GM19023 (cell line): ENCODE results near the gene TLR6.
"Not testable (repeated sequence)": the region's sequence is repeated elsewhere in the genome, so short reads cannot be mapped to it uniquely, and the experiment has no call there.

Experiments
- ATAC-seq: cut with Tn5 transposase; IDR thresholded peaks from one replicate; pipeline ENCODE4 v1.9.1; 2021; ENCODE audit warnings: mild to moderate bottlenecking, moderate library complexity; ENCODE audit not compliant: unreplicated experiment

Gene TLR6

DNA sequence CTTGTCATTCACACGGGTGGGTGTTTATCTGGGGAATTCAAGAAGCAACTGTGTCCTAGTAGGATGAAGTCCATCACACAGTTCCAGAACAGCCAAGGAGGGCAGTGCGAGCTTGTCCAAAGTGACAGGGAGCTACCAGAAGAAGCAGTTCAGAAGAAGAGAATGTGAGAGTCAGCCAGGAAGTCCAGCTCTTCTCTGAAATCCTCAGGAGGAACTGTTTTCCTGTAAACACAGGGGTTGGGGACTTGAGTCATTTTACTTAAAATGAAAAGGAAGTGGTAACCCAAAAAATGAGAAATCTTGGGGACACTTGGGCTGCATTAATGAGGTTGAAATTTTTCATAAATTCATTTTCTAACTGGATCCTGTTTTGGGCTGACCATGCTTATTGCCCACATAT lies 65.6 kb downstream of the TLR6 start:
- ATAC-seq, result no peak

GRCh38 chr4:38788317-38788716 lies 68.3 kb downstream of the TLR6 start:
- no peak for ATAC-seq

- ATAC-seq, result no peak
Observed at GRCh38 chr4:38787693-38788092, 68.9 kb downstream of the TLR6 start.

DNA sequence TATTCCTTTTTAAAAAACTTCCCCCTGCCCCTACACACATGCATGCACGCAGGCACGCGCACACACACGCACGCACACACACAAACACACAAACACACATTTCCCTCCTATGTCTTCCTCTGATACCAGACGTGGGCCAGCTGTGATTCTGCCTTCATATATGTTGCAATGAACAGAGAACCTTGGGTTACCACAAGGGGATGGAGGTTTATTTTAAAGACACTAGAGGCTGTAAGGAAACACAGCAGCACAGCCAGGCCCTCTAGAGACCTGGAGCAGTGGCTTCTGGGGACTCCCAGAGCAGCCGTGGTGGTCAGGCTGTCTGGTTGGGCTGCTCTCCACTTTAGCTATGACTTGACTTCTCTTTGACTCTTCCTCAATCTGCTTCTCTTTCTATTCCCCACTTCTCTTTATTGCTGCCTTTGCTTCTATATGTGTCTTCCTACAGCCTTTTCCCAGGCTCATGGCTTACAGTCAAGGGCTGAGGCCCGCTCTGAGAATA lies 70.7 kb downstream of the TLR6 start:
- peak; percentile 71 for ATAC-seq

DNA sequence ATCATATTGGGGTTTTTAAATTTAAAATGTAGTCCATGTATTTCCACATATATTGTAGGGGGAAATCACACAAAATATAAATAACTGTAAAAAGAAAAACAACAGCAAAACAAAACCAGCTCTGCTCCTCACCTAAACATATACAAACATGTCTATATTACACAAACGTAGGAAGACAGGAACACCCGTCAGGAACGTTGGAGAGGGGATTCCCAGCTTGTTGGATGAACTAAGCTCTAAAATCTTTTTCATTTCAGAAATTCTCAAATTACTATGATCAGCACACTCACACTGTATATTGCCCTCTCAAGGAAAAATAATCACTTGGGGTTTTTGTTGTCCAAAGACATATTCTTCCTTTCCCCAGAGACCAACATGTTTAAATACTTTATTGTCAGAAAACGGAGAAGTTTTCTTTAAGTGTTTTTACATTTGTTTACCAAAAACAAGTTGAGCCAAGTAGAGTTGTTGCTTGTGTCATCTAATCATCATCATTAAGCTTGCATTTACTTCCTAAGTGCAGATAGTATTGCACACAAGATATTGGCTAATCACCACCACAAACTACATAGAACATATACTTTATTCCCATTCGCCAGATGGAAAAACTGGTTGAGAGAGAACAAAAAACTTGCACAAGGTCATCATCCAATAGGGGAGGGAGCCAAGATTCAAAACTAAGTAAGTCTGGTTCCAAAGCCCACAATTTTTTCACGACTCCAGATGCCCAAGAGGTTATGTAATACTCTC lies 71.4 kb downstream of the TLR6 start:
- ATAC-seq, result no peak

GRCh38 chr4:38784141-38784540 lies 72.5 kb downstream of the TLR6 start:
- no peak for ATAC-seq

DNA sequence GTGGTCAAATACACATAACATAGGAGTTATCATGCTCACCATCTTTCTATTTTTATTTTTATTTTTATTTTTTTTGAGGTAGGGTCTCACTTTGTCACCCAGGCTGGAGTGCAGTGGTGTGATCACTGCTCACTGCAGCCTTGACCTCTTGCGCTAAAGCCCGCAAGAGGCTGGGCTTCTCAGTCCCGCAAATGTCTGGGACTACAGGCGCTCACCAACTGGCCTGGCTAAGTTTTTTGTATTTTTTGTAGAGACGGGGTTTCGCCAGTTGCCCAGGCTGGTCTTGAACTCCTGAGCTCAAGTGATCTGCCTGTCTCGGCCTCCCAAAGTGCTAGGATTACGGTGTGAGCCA lies 73.5 kb downstream of the TLR6 start:
- ATAC-seq, result no peak

DNA sequence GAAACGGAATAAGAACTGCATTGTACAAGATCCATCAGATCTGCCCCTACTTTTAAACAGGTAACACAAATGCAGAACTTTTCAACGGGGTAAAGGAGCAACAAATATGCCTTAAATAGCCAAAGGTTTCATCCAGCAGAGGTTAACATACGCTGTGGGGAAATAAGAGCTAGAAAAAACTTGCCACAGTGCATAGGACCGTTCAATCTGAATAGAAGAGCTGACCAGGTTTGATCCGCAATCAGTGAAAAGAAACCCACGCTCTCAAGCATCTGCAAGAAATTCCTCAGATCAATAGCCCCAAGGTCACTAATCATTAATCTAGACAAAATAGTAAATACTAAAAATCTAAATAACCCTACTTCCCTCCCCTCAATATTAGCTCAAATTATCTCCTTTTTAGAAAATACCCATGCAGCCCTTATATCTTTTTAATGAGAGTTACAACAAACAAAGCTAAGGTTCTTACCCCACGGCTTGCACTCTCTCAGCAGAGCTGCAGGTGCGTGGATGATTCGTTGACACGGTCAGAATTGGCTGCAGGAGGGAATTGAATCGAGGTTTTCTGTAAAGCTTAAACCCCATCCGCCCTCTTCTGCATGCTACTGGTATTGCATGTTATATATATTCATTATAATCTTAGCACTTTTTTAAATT lies 74.0 kb downstream of the TLR6 start, which contains the start of gene TLR10:
TLR10 (minus strand) TSS at position 539 of the 657 bp plus-strand sequence. CDS start 7,400 bp downstream, outside the sequence.
- ATAC-seq, result peak; percentile 59

DNA sequence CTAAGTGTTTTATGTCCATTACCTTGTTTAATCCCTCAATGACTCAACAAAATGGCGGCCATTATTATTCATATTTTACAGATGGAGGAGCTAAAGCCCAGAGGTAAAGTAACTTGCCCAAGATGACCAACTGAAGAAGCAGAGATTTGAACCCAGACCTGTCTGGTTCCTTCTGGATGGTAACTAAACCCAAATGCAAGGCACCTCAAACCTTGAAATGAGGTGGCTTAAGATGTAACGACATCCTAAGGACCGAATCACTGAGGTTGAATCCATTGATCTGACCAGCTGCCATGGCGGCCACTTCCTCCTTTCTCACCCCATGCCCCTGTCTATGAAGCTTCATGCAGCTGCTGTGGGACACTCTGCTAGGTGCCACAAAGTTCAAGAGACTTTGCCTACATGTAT lies 74.8 kb downstream of the TLR6 start:
- ATAC-seq, result no peak

- ATAC-seq, result no peak
Observed at GRCh38 chr4:38780833-38781484, 75.7 kb downstream of the TLR6 start.

DNA sequence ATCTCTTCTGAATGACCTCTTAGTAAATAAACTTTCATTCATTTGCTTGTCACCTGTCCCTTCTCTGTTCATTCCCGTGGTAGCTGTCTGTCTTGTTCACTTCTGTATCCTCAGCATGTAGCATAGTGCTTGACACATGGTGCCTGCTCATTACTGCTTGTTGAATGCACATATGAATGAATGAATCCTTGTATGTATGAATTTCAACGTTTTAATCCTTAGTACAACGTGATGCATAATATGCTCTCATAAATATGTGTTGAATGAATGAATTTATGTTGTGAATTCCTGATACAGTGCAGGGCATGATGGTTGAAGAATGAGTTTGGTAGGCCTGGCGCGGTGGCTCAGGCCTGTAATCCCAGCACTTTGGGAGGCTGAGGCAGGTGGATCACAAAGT lies 76.8 kb downstream of the TLR6 start:
- ATAC-seq, result no peak

DNA sequence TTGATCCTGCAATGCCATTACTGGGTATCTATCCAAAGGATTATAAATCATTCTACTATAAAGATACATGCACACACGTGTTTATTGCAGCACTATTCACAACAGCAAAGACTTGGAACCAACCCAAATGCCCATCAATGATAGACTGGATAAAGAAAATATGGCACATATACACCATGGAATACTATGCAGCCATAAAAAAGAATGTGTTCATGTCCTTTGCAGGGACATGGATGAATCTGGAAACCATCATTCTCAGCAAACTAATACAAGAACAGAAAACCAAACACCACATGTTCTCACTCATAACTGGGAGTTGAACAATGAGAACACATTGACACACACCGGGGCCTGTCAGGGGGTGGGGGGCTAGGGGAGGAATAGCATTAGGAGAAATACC lies 78.7 kb downstream of the TLR6 start:
- ATAC-seq, result not testable (repeated sequence)

GRCh38 chr4:38775326-38775725 lies 81.3 kb downstream of the TLR6 start:
- ATAC-seq, result no peak

DNA sequence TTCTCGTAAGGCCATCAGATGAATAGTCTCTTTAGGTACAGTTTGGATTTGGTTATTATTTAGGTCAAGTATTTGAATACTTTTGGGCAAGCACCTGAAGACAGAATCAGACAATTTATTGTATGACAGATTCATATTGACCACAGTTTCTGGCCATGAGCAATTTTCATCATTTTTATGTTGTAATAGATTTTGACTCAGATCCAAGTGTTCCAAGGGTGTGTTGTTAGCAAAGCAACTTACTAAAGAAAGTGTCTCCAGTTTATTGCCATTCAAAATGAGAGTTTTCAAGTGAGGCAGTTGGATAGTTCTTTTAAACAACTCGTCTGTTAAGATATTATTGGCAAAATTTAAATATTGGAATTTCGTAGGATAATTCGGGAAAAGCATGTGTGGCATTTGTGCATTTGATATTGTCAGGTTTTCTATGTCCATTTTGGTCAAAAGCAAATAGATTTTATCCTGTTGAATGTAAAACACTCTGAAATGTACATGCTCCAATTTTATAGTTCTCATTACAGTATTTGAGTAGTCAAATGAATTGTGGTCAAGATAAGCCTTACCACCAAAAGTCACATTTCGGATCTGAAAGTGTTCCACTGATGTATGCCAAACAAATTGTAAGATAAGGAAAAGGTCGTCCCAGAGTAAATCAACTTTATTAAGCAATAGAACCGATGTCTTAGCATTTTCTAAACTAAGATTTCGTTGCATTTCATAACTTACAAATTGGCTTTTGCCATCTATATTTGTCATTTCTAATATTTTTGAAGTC lies 82.2 kb downstream of the TLR6 start:
- no peak for ATAC-seq
